ENCODE data around the gene MIER3.
A peak's percentile ranks its signal among the peaks of the same experiment; 100 is the strongest.

The MIER3 gene

DNA sequence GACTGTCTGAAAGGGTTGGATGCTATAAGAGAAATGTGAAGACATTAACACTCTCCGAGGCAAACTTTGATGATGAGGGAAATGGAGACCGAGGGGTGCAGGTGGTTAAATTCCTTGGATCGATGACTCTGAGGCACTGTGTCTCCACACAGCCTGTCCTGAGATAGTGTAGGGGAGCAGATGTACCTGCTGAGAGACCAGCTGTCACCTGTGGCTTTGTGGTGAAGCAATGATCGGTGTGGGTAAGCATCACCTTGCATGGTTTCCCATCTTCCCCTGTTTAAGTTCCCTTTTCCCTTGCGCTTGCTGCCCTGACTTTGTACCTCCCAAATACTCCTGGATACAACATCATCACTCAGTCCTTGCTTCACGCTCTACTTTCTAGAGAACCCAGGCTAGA is 9.8 kb upstream of the MIER3 start:
- no peak for DNase-seq (ENCODE audit: low read depth)

DNA sequence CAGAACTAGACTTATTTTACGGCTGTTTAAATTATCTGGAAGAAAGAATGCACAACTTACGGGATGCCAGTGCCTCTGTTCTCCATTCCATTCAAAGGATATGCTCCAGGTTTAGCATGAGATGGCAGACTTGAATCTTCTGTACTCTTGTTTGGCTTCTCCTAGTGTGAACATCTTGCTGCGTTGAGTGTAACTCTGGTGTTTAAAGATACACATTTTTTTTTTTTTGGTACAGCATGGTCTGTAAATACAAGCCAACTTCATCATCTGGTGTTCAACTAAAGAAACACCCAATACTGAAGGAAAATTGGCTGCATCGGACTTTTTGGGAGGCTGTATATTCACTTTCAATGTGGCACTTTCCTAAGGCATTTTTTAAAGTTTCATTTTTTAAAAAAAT is 7.4 kb upstream of the MIER3 start:
- no peak for DNase-seq (ENCODE audit: low read depth)

DNA sequence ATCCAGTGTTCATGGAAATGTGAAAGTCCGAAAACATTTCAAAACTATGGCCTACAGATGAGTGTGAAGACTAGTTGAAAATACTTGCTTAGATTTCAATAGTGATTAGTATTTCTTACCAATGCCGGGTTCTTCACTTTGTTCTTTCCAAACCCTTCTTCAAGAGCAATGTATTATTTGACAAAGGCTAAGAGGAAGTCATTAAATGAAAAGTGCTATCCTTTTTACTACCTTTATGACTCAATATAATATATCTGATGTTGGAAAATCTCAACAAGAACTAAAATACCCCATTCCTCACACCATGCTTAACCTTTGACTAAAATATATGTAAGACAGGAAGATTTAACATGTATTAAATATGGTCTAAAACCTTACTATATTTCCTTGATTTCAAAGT is 6.7 kb upstream of the MIER3 start:
- no peak for DNase-seq (ENCODE audit: low read depth)

DNA sequence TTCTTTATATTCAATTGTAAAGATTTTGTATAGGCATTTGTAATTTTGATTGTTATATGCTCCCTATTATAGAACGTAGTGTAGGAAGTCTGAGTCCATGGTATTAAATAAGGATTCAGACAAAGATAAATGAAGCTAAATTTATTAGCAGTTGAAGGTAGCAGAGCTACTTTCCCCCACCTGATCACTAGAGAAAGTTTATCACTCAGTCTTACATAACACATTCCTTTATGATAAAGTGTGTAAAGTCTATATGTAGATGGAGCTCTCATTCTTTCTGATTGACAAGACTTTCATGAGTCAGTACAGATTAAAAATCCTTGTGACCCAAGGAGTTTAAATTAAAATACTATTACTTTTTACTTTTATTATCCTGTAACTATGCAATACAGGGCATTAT is 2.3 kb upstream of the MIER3 start:
- DNase-seq (ENCODE audit: low read depth): no peak

DNA sequence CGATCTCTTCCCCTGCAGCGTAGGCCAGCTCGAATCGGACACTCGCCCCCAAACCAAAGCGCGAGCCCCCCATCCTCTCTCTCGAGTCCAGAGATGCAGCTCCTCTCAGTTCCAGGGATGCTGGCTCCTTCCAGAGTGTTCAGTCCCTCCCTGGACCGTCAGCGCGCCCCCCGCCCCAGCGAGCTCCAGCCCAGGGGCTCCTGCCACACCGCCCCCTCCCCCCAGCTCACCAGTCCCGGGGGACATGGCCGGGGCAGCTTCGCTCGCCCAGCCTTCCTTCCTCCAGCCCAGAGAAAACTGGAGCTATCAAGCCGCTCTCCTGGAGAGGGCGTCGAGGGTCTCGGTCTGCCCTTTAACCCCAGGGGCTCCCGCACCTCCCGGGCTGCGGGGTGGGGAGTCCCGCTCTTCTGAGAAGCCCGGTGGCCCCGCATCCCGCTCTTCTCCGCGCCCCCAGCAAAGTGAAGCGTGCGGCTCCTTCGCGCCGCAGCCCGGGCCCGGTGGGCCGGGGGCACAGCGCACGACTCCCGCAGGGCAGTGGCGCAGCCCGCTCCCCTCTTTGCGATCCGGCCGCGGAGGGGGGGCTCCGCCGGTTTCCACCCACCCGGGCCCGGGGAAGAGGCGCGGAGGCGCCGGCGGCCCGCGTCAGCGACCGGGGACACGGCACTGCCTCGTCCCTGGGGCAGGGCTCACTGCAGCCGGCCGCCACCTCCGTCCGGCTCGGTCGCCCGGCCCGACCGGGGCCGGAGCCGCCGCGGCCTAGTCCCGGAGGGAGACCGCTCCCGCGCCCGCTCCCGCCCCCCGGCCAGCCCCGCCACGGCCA is 587 bp downstream of the MIER3 start:
- DNase-seq (ENCODE audit: low read depth): no peak

DNA sequence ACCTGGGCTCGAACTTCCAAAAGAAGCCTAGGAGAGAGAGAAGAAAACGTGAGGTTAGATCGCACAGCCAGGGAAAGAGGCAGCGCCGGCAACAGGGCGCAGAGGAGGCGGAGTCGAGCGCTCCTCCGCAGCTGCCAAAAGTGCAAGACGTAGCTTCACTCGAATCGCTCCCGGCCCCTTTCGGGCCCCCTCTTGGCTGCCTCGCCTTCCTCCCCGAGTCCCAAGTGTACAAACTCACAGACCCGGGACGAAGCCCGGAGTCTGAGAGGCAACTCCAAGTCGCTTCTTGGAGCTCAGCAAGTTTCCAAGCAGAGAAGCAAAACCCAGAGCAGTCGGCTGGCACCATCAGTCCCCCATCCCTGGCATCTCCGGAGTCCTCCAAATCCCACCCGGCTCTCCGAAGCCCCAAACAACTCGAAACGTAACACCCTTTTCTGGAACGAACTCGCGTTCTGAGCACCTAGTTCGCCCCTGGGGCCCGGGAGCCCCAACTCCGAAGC is 1.2 kb downstream of the MIER3 start:
- DNase-seq (ENCODE audit: low read depth): no peak

DNA sequence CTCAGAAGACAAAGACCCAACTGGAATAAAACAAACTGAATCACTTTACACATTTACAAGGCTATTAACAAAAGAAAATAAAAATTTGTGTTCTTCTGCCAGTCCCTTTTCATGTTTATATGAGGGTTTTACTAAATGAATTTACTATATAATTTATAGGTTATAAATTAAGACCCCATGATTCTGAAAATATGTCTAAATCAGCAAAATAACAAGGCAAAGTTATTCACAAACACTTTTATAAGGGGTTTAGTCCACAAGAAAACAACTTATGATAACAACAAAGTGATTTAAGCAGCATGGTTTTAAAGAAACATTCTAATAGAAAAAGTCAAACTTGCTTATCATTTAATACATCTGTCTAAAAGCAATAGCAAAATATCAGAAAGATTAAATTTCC is 4.9 kb downstream of the MIER3 start:
- DNase-seq (ENCODE audit: low read depth): no peak

DNA sequence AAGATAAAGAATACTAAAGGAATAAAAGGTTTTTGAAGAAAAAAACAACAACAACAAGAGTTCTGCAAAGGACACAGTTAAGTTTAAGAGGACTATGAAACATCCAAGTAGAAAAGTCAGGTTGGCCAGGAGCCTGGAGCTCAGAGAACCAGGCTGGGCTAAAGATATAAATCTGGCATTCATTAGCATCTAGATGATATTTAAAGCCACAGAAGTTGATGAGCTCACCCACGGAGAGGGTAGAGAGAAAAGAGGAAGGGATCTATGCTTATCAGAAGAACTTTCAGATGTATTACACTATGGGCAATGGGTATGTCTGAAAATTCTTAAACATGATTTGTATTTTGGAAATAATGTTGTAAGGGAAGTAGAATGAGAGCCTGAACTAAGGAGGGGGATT is 9.9 kb downstream of the MIER3 start:
- DNase-seq (ENCODE audit: low read depth): no peak

DNA sequence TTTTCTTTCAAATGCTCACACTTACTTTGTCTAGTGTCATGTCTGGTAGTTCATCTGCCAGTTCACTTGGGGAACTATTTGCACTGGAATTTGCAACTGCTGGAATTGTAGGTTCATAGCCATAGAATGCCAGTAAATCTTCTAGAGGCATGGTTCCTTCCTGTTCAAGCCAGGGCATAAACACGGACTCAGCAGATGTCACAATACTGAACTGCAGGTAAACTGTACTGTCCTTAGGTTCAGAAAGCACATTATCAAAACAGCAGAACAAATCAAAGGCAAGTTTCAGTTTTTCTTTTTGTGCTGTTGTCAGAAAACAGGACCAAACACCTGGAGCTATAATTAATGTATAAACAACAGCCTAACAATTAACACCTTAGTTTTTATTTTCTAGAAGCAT is 13.1 kb downstream of the MIER3 start:
- DNase-seq (ENCODE audit: low read depth): no peak

DNA sequence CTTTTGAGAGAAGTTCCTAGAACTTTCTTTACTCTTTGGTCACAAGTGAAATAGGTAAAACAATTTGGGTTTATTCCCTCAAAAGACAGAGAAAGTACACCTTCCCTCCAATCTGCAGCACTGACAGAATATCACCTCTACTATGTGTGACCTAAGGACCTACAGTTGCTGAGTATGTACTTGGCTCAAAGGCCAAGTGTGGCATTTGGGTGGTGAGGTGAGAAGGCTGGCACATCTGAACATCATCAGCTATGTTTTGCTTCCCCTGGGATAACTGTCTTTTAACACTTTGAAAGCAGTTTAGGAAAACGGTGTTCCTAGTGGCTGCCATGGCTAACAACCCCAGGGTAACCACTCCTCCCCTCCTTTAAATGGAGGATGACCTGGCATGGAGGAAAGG is 17.6 kb downstream of the MIER3 start:
- no peak for DNase-seq (ENCODE audit: low read depth)

DNA sequence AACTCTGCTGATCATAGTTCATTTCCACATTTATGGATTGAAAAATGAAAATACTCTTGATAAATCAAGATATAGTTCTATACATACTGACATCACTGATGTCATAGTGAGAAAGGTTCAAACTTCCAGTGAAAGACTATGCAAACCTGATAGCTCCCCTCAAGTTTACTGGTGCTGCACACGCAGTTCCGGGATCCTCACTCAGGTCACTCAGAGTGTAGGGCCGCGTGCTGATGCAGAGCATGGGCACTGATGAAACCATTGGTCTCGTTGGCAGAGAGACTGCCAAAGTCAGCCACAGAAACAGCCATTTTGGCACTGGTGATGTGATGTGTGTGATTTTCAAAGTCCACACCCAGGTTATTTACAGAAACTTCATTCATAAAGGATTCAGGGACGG is 29.0 kb downstream of the MIER3 start:
- no peak for DNase-seq (ENCODE audit: low read depth)

DNA sequence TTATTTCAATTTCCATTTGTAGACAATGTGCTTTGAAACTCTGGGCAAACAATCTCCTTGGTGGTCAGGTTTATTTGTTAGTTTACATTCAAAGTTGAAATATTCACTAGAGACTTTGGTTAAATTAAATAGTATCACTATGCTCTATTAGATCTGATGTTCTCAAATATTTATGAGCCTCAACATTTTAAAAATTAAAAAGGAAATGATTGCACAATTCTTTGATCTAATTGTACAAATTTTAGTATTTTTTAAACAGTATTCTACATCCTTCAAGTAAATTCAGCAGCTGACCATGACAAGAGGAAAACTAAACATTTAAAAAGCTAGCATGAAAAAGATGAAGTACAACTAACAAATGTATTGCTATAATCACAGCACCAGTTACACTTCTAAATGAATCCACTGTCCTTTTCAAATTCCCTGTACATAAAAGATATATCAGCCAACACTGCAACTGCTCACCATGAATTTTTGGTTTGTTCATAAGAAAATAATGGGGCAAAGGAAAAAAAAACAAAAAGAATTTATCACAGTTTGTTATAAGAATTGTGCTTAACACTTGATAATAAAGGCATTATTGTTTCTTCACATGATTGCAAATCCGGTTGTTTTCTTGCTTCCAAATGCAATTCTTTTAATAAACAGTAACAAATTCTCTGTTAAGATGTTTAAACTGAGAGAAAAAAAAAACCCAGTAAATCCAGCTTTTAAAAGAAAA is 31.8 kb downstream of the MIER3 start:
- no peak for DNase-seq (ENCODE audit: low read depth)

DNA sequence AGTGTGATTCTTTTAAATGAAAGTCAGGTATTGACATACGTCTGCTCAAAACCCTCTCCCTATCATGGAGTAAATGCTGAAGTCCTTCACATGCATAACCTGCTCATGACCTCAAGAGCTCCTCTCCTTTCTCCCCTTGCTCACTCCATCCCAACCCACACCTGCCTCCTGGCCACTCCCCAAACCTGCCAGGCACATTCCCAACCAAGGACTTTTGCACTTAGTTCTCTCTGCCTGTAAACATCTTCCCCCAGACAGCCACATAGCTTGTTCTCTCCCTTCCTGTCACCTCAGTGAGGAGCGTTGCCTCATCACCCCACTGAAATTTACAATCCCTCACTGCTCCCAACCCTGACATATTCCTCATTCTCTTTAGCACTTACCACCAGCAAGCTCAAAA is 33.9 kb downstream of the MIER3 start:
- no peak for DNase-seq (ENCODE audit: low read depth)

DNA sequence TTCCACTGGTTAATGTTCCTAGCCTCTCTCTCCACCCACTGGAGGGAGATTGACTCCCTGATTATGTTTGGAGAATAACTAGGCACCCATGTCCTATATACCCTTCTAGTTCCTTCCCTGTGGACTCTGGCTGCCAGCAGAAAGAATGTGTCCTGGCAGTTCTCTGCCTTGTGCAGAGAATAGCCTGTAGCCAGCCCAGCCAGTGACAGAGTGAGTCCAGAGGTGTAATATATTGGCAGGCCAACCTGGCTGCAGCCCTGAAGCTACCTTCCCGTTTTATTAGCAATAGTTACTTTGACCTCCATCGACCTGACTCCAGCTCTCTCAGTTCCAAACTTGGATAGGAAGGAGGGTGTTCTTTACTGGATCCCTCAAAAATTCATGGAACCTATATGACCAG is 34.4 kb downstream of the MIER3 start:
- DNase-seq (ENCODE audit: low read depth): no peak

DNA sequence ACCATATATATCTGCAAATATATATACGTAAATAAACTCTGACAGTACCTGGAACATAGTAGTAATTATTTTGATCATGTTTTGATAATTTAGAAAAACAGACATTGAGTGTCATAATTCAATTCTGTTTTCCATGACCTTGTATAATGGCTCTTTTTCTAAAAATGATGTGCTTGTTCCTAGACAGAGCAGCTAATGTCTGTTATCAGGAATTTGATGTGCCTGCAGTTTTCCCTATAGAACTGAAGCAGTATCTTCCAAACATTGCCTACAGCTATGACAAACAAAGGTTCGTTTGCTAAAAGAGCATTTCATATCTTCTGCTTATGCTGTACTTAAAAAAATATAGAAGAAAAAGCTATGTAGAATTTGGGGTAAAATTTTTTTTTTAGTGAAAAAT is 37.2 kb downstream of the MIER3 start:
- no peak for DNase-seq (ENCODE audit: low read depth)

DNA sequence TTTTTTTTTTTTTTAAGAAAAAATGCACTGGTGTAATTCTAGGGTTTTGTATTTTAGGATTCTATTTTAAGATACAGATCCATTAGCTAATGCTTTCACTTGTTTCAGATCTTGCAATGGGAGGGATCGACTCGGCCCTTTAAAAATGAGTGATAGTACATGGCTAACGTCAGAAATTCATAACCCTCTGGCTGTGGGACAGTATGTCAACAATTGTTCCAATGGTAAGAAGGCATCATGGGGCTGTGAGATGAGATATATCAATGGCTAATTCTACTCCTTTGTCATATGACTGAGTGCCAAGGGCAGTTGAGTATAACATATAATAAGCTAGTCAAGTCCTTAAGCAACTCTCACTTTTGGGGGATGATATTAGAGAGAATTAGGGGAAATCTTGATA is 38.2 kb downstream of the MIER3 start:
- DNase-seq (ENCODE audit: low read depth): no peak

DNA sequence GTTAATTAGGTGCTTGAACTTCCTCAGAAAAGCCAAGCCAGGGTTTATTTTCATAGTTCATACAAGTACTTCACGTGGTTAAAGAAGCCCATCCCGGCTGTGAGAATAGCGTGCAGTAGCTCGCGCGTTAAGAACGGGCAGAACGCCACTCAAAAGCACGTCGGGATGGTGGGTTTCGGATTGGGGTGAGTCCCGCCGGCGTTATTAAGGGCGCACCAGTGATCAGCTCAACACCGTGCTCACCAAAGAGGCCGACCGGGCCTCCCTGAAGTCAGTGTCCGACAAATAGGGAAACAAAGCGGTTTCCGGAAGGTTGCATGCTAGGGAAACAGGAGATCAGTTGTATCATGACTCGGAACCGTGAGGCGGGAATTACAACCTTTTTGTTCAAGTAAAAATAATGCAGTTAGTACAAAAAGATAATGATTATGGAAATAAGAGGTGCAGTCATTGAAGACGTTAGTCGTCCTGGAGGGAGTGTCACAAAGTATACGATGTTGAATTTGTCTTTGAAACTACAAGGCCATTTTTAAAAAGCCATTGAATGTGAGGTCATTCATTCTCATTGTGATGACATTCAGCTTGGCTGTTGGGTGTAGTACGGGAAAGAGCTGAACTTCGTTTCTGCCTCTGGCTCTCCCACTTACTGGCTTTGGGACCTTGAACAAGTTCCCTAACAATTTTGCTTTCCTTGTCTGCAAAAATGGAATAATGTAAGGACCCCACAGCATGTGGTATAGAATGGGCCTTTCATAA is 41.5 kb downstream of the MIER3 start:
- no peak for DNase-seq (ENCODE audit: low read depth)

DNA sequence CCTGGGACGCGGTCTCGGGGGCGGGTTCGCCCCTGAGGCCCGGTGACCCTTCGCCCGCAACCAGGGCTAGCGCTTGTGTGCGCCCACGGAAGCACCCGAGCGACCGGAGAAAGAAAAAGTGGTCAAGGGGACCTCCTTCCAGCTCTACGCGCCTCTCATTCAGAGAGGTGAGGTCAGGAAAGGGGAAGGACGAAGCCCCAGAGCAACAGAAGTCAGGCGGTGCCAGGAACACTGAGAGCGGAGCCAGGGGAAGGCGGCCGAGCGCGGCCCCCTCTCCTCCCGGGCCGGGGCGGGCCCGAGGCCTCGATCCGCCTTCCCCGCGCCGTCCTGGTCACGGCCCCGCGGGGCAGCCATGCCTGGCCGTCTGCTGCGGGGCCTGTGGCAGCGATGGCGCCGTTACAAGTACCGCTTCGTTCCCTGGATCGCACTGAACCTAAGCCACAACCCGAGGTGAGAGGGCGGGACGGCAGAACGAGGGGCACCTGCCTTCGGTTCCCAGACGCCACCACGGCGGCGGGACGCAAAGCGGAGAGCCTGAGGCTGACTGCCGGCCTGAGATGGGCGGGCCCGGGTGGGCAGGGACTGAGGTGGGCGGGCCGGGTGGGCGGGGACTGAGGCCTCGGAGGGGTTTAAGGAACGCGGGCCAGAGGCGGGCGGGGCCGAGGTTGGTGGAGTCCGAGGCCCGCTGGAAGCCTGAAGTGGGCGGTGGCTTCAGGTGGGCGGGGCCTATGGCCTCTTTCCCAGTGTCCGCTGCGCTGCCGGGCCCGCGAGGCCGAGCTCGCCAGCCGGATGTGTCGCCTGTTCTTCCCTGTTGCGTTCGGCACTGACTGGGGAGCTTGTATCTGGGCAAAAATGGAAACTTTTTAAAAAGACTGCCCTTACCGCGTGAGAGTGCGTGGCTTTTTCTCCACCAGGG is 42.4 kb downstream of the MIER3 start, which contains the start of gene SETD9:
SETD9 (plus strand) TSS at position 303 of the 916 bp plus-strand sequence; CDS start at position 353, 50 bp downstream.
- peak; percentile 75 for DNase-seq (ENCODE audit: low read depth)

DNA sequence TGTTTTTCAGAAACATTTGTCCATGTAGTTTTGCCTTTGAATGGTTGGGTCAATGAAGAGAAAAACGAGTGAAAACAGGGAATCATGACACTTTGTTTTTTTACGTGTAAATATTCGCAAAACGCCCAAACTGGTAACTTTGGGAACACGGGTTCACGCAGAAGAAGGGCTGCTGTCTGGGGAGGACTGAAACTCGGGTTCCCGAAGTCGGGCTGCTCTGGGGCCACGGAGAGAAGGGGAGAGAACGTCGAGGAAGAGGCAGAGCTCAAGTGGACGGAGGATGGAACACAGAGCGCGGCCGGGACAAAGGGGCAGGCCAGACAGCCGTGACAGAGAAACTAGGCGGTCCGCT is 43.0 kb downstream of the MIER3 start:
- DNase-seq (ENCODE audit: low read depth): no peak

DNA sequence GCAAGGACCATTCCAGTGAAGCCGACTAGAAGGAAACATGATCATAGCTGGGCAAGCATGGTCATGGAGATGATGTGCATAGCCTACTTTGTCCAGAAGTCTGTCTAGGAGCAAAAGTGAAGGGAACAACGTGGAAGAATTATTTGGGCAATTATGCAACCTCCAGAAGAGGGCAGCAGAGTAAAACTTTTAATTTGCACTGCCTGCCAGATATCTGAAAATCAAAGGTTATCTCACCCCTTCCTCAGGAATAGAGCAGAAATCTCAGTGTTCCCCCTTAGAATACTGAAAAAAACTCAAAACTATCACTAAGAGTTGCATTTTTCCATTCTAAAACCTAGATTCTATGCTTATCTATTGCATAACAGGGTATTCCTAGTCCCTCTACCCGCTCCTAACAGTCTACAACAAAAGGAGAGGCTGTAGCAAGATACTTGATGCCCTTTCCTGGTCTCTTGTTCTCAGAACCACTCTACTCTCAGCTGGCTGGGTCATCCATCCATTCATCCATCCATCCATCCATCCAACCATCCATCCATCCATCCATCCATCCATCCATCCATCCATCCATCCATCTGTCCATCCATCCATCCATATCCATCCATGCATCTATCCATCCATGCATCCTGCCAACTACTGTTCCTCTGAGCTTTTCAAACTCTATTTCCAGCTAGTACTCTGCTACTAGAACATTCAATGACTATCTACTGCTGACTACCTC is 50.9 kb downstream of the MIER3 start:
- DNase-seq (ENCODE audit: low read depth): no peak

DNA sequence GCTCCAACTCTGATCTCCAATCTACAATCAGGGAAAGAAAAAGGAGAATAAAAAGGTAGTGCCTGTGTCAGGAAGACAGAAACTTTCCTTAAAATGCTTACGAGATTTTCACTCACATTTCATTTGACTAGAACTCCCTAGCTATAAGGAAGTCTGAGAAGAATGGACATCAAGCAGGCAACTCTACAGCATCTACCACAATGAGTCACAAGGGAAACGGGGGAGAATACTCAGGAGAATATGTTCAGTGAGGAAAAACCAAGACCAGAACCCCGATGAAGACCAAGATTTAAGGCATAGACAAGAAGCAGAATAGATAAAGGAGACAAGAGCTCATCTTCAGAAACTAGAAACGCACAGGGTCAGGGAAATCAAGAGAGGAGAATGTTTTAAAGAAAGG is 51.5 kb downstream of the MIER3 start:
- no peak for DNase-seq (ENCODE audit: low read depth)

All from CMK (cell line).